Mesothelial cell of epicardium (in vitro differentiated cells): Measurements from ENCODE around the gene PCAT6. TPM values are rescaled to one million over a fixed set of nuclear protein-coding genes. Genes with fewer than 3 reads are reported as not detected.
"Not testable (repeated sequence)": the region's sequence is repeated elsewhere in the genome, so short reads cannot be mapped to it uniquely, and the experiment has no call there.

Source experiments
- DNase-seq, 2 experiments: peaks; one replicate each; pipeline ENCODE4 v3.0.0; 2021; ENCODE audit warnings: low spot score in 2 of 2; ENCODE audit not compliant: unreplicated experiment in 2 of 2
- H3K27ac Mint-ChIP-seq: 2 replicates; pipeline ENCODE4 v1.8.0; 2021; ENCODE audit warnings: mixed read lengths
- H3K27me3 Mint-ChIP-seq: 2 replicates; pipeline ENCODE4 v1.8.0; 2021; ENCODE audit warnings: low read depth, mixed read lengths
- H3K36me3 Mint-ChIP-seq: 2 replicates; pipeline ENCODE4 v1.8.0; 2021; ENCODE audit warnings: mixed read lengths
- H3K4me1 Mint-ChIP-seq: 2 replicates; pipeline ENCODE4 v1.8.0; 2021; ENCODE audit warnings: mixed read lengths
- H3K4me3 Mint-ChIP-seq: 2 replicates; pipeline ENCODE4 v1.8.0; 2021; ENCODE audit warnings: mild to moderate bottlenecking, moderate library complexity, mixed read lengths
- H3K9me3 Mint-ChIP-seq: 2 replicates; pipeline ENCODE4 v1.8.0; 2021; ENCODE audit warnings: mixed read lengths
- total RNA-seq: library from RNA; stranded (reverse); gene quantifications from 3 replicates; pipeline ENCODE4 v1.2.1, GENCODE V29; 2021
- TF ChIP-seq, protein P1 (sequence below): fragments of 200-600 bp; sonication (generic); IDR thresholded peaks from one replicate; pipeline ENCODE4 v1.5.0; 2021; ENCODE audit warnings: antibody characterized with exemption; ENCODE audit not compliant: unreplicated experiment

The PCAT6 gene
- total RNA-seq, 1 donor from 2014 or later = 9.9 TPM

DNA sequence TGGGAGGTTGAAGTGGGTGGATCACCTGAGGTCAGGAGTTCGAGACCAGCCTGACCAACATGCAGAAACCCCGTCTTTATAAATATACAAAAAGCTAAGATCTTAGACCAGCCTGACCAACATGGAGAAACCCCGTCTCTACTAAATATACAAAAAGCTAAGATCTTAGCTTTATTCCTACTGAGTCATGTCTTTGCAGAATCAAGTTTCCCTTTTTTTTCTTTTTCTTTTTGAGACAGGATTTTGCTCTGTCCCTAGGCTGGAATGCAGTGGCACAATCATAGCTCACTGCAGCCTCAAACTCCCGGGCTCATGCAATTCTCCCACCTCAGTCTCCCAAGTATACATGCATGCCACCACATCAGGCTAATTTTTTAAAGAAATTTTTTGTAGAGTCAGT is 23.9 kb upstream of the PCAT6 start:
- peaks cover 3% of the 10 kb centered on the region for H3K36me3 Mint-ChIP-seq
- no peaks in the 10 kb centered on the region for H3K27me3 Mint-ChIP-seq
- no peak overlapping the region for H3K4me3 Mint-ChIP-seq
- H3K27ac Mint-ChIP-seq = no peak overlapping the region
- H3K9me3 Mint-ChIP-seq = no peaks in the 10 kb centered on the region
- H3K4me1 Mint-ChIP-seq = peaks cover 15% of the 10 kb centered on the region
- DNase-seq = no peak
- TF ChIP-seq, protein P1, sequence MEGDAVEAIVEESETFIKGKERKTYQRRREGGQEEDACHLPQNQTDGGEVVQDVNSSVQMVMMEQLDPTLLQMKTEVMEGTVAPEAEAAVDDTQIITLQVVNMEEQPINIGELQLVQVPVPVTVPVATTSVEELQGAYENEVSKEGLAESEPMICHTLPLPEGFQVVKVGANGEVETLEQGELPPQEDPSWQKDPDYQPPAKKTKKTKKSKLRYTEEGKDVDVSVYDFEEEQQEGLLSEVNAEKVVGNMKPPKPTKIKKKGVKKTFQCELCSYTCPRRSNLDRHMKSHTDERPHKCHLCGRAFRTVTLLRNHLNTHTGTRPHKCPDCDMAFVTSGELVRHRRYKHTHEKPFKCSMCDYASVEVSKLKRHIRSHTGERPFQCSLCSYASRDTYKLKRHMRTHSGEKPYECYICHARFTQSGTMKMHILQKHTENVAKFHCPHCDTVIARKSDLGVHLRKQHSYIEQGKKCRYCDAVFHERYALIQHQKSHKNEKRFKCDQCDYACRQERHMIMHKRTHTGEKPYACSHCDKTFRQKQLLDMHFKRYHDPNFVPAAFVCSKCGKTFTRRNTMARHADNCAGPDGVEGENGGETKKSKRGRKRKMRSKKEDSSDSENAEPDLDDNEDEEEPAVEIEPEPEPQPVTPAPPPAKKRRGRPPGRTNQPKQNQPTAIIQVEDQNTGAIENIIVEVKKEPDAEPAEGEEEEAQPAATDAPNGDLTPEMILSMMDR = no peak

DNA sequence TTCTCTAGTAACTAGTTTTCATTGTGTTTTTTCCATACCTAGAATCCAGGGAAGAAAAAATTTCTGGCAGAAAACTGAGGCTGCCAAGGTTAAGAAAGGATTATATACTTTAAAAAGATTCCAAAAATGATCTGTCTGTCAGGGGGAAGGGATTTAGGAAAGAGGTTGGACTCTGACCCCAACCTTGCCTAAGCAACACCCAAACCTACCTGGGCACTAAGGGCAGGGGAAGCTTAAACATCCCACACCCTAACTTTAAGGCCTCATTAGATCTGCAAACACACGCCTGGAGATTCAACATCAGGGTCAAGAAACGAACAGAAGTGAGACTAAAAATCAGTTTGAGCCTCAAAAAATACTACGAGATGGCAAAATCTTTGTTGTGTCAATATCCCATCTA is 22.0 kb upstream of the PCAT6 start:
- H3K9me3 Mint-ChIP-seq = no peaks in the 10 kb centered on the region
- peak overlapping the region; percentile 84 for H3K27ac Mint-ChIP-seq
- peaks cover 3% of the 10 kb centered on the region for H3K36me3 Mint-ChIP-seq
- TF ChIP-seq, protein P1 = no peak
- H3K4me1 Mint-ChIP-seq = peaks cover 22% of the 10 kb centered on the region
- DNase-seq = no peak
- H3K4me3 Mint-ChIP-seq = no peak overlapping the region
- no peaks in the 10 kb centered on the region for H3K27me3 Mint-ChIP-seq

DNA sequence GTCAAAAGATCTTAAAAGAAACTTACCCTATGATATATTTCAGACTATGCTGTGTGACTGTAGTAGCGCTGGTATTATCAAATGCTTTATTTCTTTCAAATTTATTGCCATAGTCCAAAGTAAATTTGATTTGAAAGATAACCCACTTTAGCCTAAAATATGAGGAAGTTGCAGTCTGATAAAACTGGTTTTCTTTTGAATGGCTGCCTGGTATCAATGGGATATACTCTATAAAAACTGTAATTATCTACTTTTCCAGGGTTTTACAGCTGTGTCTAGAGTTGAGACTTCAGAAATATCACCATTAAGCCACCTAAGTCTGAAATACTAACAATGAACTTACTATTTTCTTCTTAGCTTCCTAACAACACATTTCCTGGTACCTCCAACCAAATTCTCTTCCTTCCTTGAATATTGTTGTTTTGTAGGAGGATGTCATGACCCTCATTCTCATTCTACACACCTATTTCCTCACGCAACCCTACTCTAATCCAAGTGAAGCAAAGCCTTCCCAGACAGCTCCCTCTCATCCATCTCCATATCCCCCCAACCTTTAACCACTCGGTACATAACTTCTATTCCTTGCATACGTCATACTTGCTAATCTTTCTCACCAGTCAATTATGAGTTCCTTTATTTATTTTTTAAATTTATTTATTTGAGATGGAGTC is 19.5 kb upstream of the PCAT6 start:
- H3K9me3 Mint-ChIP-seq = no peaks in the 10 kb centered on the region
- H3K27me3 Mint-ChIP-seq = no peaks in the 10 kb centered on the region
- H3K27ac Mint-ChIP-seq = peak overlapping the region; percentile 82
- peaks cover 3% of the 10 kb centered on the region for H3K36me3 Mint-ChIP-seq
- H3K4me3 Mint-ChIP-seq = no peak overlapping the region
- DNase-seq = no peak
- TF ChIP-seq, protein P1 = no peak
- H3K4me1 Mint-ChIP-seq = peaks cover 27% of the 10 kb centered on the region

DNA sequence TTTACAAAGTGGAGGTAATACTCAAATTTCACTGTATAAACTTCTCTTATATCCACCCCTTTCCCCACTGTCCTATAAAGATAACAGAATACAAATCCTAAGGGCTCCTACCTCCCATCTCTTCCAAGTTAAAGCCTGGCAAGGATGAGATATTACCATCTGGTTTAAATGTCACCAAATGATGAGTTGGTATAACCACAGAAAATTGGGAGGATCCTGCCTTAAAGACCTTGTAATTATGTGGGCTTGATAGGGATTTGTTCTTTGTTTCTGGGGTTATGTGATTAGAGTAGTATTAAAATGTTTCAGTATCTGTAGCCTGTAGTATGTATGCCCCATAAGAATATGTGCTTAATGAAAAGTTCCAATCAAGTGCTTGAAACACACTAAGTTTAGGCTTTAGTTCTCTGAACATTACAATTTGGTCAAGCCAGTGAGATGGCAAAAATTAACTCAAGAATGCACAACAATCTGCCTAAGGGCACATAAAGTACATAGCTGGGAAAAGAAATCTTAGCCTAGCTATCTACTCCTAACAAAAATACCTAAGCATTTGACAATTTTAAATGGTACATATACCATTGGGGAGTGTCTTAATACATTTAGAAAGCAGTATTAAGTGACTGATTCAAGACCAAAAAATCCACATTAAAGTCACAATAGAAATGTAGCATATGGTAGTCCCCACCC is 16.6 kb upstream of the PCAT6 start:
- Mint-ChIP-seq H3K36me3 (no peaks in the 10 kb centered on the region), H3K9me3 (no peaks in the 10 kb centered on the region), H3K4me1 (peaks cover 32% of the 10 kb centered on the region), H3K27ac (peak overlapping the region; percentile 58), H3K27me3 (no peaks in the 10 kb centered on the region), H3K4me3 (no peak overlapping the region)
- DNase-seq = no peak
- TF ChIP-seq, protein P1 = no peak

DNA sequence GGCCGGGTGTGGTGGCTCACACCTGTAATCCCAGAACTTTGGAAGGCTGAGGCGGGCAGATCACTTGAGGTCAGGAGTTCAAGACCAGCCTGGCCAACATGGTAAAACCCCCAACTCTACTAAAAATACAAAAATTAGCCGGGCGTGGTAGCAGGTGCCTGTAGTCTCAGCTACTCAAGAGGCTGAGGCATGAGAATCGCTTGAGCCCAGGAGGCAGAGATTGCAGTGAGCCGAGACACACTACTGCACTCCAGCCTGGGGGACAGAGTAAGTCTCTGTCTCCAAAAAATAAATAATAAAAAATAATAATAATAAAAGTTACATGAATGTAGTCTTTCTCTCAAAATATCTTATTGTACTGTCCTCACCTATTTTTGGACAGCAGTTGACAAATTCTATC is 15.8 kb upstream of the PCAT6 start:
- not testable (repeated sequence) for H3K27ac Mint-ChIP-seq

DNA sequence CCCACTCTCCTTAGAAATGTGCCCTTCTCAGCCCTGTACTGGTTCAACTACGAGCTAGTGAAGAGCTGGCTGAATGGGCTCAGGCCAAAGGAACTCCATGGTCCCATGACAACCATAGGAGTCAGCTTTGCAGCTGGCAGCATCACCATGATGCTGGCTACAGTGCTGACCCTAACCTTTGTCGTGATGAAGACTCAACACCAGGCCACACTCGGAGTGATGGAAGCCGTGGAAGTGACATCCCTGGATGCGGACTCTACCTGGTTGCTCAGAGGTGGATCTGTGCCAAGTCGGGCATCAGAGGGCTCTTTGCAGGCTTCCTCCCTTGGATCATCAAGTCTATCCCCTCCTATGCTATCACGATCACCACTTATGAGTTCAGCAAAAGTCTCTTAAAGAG is 14.1 kb upstream of the PCAT6 start:
- Mint-ChIP-seq H3K27ac (no peak overlapping the region), H3K27me3 (no peaks in the 10 kb centered on the region), H3K9me3 (peaks cover 3% of the 10 kb centered on the region), H3K36me3 (peaks cover 8% of the 10 kb centered on the region), H3K4me1 (peaks cover 32% of the 10 kb centered on the region), H3K4me3 (no peak overlapping the region)
- TF ChIP-seq, protein P1 = no peak
- no peak for DNase-seq

More for the DNA sequence above, 15.8 kb upstream of the PCAT6 start:
- not testable (repeated sequence) for H3K27me3 Mint-ChIP-seq, DNase-seq, H3K9me3 Mint-ChIP-seq, H3K4me3 Mint-ChIP-seq, H3K36me3 Mint-ChIP-seq
- H3K4me1 Mint-ChIP-seq = peaks cover 32% of the 10 kb centered on the region
